Measurements from ENCODE around the gene ZNF516. TPM values are rescaled to one million over a fixed set of nuclear protein-coding genes. Genes with fewer than 3 reads are reported as not detected.

ZNF516 gene
- total and polyA plus RNA-seq, 2 of the 13 experiments (the other 11 are each of a cell fraction or from before 2014, with no cell fraction given), result 16.6 to 18.7 TPM

GRCh38 chr18:76431437-76432273 is 63.4 kb downstream of the ZNF516 start:
- no TSS peak for BruUV-seq (replicated peaks)
- DNase-seq (ENCODE audit: low spot score) (no peak), ATAC-seq (no peak), FAIRE-seq (no peak)
- intact Hi-C loops (cut with micrococcal nuclease; ENCODE audit: unreplicated experiment), result no loop called here
- ChIA-PET POLR2A (no interaction called here), CTCF (ENCODE audit: low intra/inter-chr PET ratio, low total read pairs) (no interaction called here)
- no peak overlapping the region for H3K27ac ChIP-seq (ENCODE audit: extremely low read length, insufficient read depth, low read length)
- no peak overlapping the region for H3K4me3 ChIP-seq (replicated peaks in 1 of 3; ENCODE audit: insufficient read depth in 1 of 3, low read depth in 2 of 3, low read length in 3 of 3)
- peaks cover under 1% of the 10 kb centered on the region; the same call in 1 of the 2 replicates for H3K4me1 ChIP-seq (ENCODE audit: insufficient read depth, low read length)
- WGBS (ENCODE audit: low lambda C conversion rate), result 96% methylated on average over 23 of the region's 29 CpGs
- H3K9me3 ChIP-seq (ENCODE audit: low read length), result no peaks in the 10 kb centered on the region
- no peaks in the 10 kb centered on the region for H3K27me3 ChIP-seq (ENCODE audit: control insufficient read depth in 1 of 2, insufficient read depth in 2 of 2, low read length in 2 of 2)
- H3K79me2 ChIP-seq (ENCODE audit: insufficient read depth, low read length), result peaks cover 88% of the 10 kb centered on the region
- TF ChIP-seq, protein P1, sequence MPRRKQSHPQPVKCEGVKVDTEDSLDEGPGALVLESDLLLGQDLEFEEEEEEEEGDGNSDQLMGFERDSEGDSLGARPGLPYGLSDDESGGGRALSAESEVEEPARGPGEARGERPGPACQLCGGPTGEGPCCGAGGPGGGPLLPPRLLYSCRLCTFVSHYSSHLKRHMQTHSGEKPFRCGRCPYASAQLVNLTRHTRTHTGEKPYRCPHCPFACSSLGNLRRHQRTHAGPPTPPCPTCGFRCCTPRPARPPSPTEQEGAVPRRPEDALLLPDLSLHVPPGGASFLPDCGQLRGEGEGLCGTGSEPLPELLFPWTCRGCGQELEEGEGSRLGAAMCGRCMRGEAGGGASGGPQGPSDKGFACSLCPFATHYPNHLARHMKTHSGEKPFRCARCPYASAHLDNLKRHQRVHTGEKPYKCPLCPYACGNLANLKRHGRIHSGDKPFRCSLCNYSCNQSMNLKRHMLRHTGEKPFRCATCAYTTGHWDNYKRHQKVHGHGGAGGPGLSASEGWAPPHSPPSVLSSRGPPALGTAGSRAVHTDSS (CRISPR knock-in tag; conservative IDR thresholded peaks at IDR 0.05), result no peak
- no peak for TF ChIP-seq MIER3 (CRISPR knock-in tag; IDR thresholded peaks at IDR 0.05; ENCODE audit: borderline replicate concordance)
- no peak for TF ChIP-seq FOSL2 (CRISPR knock-in tag; IDR thresholded peaks at IDR 0.05)
- peak; percentile 56 for TF ChIP-seq RBM22 (optimal IDR thresholded peaks at IDR 0.05; ENCODE audit: low read length)
- TF ChIP-seq, protein P2, sequence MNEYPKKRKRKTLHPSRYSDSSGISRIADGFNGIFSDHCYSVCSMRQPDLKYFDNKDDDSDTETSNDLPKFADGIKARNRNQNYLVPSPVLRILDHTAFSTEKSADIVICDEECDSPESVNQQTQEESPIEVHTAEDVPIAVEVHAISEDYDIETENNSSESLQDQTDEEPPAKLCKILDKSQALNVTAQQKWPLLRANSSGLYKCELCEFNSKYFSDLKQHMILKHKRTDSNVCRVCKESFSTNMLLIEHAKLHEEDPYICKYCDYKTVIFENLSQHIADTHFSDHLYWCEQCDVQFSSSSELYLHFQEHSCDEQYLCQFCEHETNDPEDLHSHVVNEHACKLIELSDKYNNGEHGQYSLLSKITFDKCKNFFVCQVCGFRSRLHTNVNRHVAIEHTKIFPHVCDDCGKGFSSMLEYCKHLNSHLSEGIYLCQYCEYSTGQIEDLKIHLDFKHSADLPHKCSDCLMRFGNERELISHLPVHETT (CRISPR knock-in tag; conservative IDR thresholded peaks at IDR 0.05), result no peak
- in situ Hi-C loops (cut with HindIII; ENCODE audit: extremely low pct_ligation_motif_present, low pct_unique_long_range_greater_than_20kb), result no loop called here
- H3K9ac ChIP-seq (ENCODE audit: insufficient read depth, low read depth, low read length), result no peak overlapping the region
- peaks cover 19 to 32% of the 10 kb centered on the region in 2 experiments for H3K36me3 ChIP-seq (replicated peaks in 1 of 2; ENCODE audit: control insufficient read depth in 1 of 2, insufficient read depth in 2 of 2, low read length in 2 of 2)
- H4K20me1 ChIP-seq (ENCODE audit: insufficient read depth, low read length), result peaks cover 88% of the 10 kb centered on the region
- no peak overlapping the region for H2AFZ ChIP-seq (ENCODE audit: low read length)
- no peak overlapping the region for H3K4me2 ChIP-seq (ENCODE audit: low read depth, low read length)
